ENCODE results near the gene HMGB4. TPM values are rescaled to one million over a fixed set of nuclear protein-coding genes. Genes with fewer than 3 reads are reported as not detected.

HMGB4 gene
- total RNA-seq, 2 donors from 2014 or later = not detected

- Mint-ChIP-seq H3K27me3 (peaks cover 34% of the 10 kb centered on the region), H3K36me3 (ENCODE audit: low read depth) (no peaks in the 10 kb centered on the region), H3K27ac (no peak overlapping the region), H3K4me3 (no peak overlapping the region), H3K4me1 (no peaks in the 10 kb centered on the region)
- DNase-seq (no peak), ATAC-seq (no peak)
- H3K9me3 ChIP-seq (ENCODE audit: control insufficient read depth, low read length, poor library complexity, severe bottlenecking) = no peaks in the 10 kb centered on the region
Observed at GRCh38 chr1:33853431-33853830, 10.4 kb upstream of the HMGB4 start.

DNA sequence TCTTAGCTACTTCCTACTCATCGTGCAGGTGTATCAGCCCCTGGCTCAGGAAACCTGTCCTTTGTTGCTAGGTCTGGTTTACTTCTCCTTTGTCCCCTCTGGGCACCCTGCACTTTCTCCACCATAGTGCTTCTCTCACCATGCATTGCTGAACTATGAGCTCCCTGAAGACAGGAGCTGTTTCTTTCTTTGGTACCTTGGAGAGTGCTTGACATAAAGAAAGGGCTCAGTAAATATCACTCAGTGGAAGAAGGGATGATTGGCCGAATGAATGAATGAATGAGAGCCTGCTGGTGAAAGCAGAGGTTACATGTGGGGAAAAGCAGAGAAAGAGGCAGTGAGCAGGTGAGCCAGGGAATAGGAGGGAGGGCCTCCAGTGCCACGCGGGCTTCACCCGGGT is 9.8 kb upstream of the HMGB4 start:
- Mint-ChIP-seq H3K4me3 (no peak overlapping the region), H3K27me3 (peaks cover 36% of the 10 kb centered on the region), H3K27ac (no peak overlapping the region), H3K36me3 (ENCODE audit: low read depth) (no peaks in the 10 kb centered on the region), H3K4me1 (no peaks in the 10 kb centered on the region)
- no peaks in the 10 kb centered on the region for H3K9me3 ChIP-seq (ENCODE audit: control insufficient read depth, low read length, poor library complexity, severe bottlenecking)
- DNase-seq = no peak
- ATAC-seq = no peak

DNA sequence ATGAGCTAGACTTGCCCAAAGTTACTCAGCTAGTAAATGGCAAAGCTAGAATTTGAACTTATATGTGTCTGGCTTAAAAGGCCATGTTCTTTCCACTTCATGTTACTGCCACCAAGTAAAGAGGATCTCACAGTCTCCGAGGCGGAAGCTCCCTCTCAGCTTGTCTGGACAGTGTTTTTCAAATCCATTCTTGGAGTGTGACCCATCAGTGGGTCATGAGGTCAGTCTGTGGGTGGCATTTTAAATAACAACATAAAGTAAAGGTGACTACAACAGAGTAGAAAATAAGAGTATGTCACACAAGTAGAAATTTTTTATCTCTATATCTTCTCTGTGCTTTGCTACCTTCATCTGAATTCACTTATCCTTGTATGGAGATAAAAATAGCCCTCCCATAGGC is 3.2 kb upstream of the HMGB4 start:
- peaks cover 58% of the 10 kb centered on the region for H3K27me3 Mint-ChIP-seq
- no peaks in the 10 kb centered on the region for H3K9me3 ChIP-seq (ENCODE audit: control insufficient read depth, low read length, poor library complexity, severe bottlenecking)
- no peaks in the 10 kb centered on the region for H3K4me1 Mint-ChIP-seq
- DNase-seq (no peak), ATAC-seq (no peak)
- no peak overlapping the region for H3K4me3 Mint-ChIP-seq
- no peaks in the 10 kb centered on the region for H3K36me3 Mint-ChIP-seq (ENCODE audit: low read depth)
- H3K27ac Mint-ChIP-seq = no peak overlapping the region

DNA sequence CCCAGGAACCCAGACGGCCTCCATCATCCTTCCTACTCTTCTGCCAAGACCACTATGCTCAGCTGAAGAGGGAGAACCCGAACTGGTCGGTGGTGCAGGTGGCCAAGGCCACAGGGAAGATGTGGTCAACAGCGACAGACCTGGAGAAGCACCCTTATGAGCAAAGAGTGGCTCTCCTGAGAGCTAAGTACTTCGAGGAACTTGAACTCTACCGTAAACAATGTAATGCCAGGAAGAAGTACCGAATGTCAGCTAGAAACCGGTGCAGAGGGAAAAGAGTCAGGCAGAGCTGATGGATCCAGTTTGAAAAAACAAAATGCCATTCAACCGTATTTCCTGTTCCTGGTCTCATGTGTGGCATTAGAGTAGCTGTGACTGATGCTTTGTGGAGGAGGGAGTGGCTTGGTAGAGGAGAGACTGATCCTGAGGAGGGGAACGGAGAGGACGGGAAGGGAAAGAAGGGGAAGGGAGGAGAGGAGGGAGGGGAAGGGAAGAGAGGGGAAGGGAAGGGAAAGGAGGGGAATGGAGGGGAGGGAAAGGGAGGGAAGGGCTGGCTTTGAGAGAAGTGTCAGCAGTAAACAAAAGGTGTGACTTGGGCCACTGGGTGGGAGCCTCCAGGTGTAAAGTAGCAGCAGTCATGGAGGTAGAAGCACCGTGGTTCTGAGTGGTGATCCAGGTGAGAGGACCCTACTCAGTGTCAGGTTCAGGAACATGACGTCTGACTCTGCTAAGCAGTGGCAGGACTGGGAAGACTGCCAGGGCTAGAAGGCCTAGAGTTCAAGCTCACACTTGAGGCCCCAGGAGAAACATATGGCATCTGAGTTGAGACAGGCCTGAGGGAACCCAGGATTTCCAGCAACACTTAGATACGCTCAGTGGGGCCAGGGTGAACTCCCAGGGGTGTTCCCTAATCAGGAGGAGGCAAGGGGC is 846 bp downstream of the HMGB4 start:
- H3K36me3 Mint-ChIP-seq (ENCODE audit: low read depth) = no peaks in the 10 kb centered on the region
- no peaks in the 10 kb centered on the region for H3K4me1 Mint-ChIP-seq
- DNase-seq (no peak), ATAC-seq (no peak)
- H3K27me3 Mint-ChIP-seq = peaks cover 46% of the 10 kb centered on the region
- H3K4me3 Mint-ChIP-seq = no peak overlapping the region
- H3K27ac Mint-ChIP-seq = no peak overlapping the region
- H3K9me3 ChIP-seq (ENCODE audit: control insufficient read depth, low read length, poor library complexity, severe bottlenecking) = no peaks in the 10 kb centered on the region

GRCh38 chr1:33866281-33866680 is 2.4 kb downstream of the HMGB4 start:
- ATAC-seq (no peak), DNase-seq (no peak)
- no peaks in the 10 kb centered on the region for H3K36me3 Mint-ChIP-seq (ENCODE audit: low read depth)

GRCh38 chr1:33867684-33868083 is 3.8 kb downstream of the HMGB4 start:
- H3K4me3 Mint-ChIP-seq = no peak overlapping the region
- H3K27ac Mint-ChIP-seq = no peak overlapping the region
- peaks cover 28% of the 10 kb centered on the region for H3K27me3 Mint-ChIP-seq
- H3K9me3 ChIP-seq (ENCODE audit: control insufficient read depth, low read length, poor library complexity, severe bottlenecking) = no peaks in the 10 kb centered on the region
- H3K36me3 Mint-ChIP-seq (ENCODE audit: low read depth) = no peaks in the 10 kb centered on the region
- ATAC-seq = no peak
- no peaks in the 10 kb centered on the region for H3K4me1 Mint-ChIP-seq
- DNase-seq = no peak

More at GRCh38 chr1:33866281-33866680, 2.4 kb downstream of the HMGB4 start:
- Mint-ChIP-seq H3K4me1 (no peaks in the 10 kb centered on the region), H3K27ac (no peak overlapping the region), H3K4me3 (no peak overlapping the region), H3K27me3 (peaks cover 37% of the 10 kb centered on the region)
- no peaks in the 10 kb centered on the region for H3K9me3 ChIP-seq (ENCODE audit: control insufficient read depth, low read length, poor library complexity, severe bottlenecking)

DNA sequence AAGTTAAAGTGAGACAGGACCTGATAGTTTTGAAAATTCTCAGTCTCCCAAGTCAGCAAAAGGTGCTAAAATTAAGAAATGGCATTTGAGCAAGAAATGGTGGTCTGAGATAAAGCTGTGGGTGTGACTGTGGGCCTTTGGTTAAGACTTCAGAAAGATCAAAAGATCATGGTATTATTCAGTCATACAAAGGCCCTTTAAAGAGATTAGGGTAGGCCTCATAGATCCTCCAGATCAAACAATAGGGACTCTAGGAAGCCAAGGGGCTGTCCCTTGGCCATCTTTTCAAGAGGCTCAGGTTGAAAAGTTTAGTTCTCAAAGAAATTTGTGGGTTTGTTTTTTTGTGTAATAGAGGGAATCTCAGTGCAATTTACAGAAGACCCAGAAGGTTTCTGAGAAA is 8.4 kb downstream of the HMGB4 start:
- peaks cover 43% of the 10 kb centered on the region for H3K27me3 Mint-ChIP-seq

DNA sequence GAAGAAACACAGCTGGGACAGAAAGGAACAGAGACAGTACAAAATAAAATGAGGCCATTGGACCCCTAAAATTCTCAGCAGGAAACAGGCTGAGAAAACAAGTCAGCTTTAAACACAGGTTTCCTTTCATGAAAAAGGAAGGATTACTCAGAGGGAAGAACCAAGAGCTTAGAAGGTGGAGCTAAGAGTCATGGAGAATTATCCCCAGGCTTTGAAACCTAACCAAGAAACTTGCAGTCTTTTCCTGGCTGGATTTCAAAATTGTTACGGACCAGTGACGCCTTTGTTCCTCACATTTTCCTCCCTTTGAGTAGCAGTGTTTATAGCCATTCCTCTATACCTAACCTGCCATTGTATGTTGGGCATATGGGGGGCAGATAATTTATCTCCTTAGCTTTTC is 8.8 kb downstream of the HMGB4 start:
- Mint-ChIP-seq H3K4me1 (no peaks in the 10 kb centered on the region), H3K27me3 (peaks cover 43% of the 10 kb centered on the region), H3K4me3 (no peak overlapping the region), H3K36me3 (ENCODE audit: low read depth) (no peaks in the 10 kb centered on the region), H3K27ac (no peak overlapping the region)
- no peaks in the 10 kb centered on the region for H3K9me3 ChIP-seq (ENCODE audit: control insufficient read depth, low read length, poor library complexity, severe bottlenecking)
- DNase-seq (no peak), ATAC-seq (no peak)

More for the DNA sequence above, 8.4 kb downstream of the HMGB4 start:
- H3K9me3 ChIP-seq (ENCODE audit: control insufficient read depth, low read length, poor library complexity, severe bottlenecking) = no peaks in the 10 kb centered on the region
- no peak overlapping the region for H3K4me3 Mint-ChIP-seq
- H3K27ac Mint-ChIP-seq = no peak overlapping the region
- DNase-seq (no peak), ATAC-seq (no peak)
- H3K36me3 Mint-ChIP-seq (ENCODE audit: low read depth) = no peaks in the 10 kb centered on the region
- no peaks in the 10 kb centered on the region for H3K4me1 Mint-ChIP-seq

DNA sequence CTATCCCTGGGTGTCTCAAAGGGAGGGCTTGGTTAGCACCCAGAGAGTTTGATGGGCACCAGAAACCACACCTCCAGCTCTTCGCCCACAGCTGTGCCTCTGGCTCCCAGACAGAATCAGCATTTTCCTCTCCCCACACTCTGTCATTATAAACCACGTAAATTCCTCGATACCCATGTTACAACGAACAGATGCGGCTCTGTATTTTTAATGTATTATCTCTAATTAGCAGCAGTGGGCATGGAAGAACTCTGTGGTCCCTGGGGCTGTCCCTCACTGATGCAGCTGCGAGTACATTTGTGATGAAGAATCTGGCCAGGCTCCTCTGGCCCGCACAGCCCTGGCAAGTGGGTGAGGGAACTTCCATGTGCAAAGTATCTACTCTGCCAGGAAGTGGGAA is 10.8 kb downstream of the HMGB4 start:
- H3K4me1 Mint-ChIP-seq = no peaks in the 10 kb centered on the region
- H3K36me3 Mint-ChIP-seq (ENCODE audit: low read depth) = no peaks in the 10 kb centered on the region
- H3K4me3 Mint-ChIP-seq = no peak overlapping the region
- H3K27ac Mint-ChIP-seq = no peak overlapping the region
- ATAC-seq (no peak), DNase-seq (no peak)
- H3K9me3 ChIP-seq (ENCODE audit: control insufficient read depth, low read length, poor library complexity, severe bottlenecking) = no peaks in the 10 kb centered on the region
- H3K27me3 Mint-ChIP-seq = peaks cover 34% of the 10 kb centered on the region

- ATAC-seq (no peak), DNase-seq (no peak)
- no peak overlapping the region for H3K27ac Mint-ChIP-seq
- H3K4me3 Mint-ChIP-seq = no peak overlapping the region
- H3K36me3 Mint-ChIP-seq (ENCODE audit: low read depth) = no peaks in the 10 kb centered on the region
- H3K4me1 Mint-ChIP-seq = no peaks in the 10 kb centered on the region
- no peaks in the 10 kb centered on the region for H3K9me3 ChIP-seq (ENCODE audit: control insufficient read depth, low read length, poor library complexity, severe bottlenecking)
- peaks cover 39% of the 10 kb centered on the region for H3K27me3 Mint-ChIP-seq
Observed at GRCh38 chr1:33875862-33876261, 12.0 kb downstream of the HMGB4 start.

GRCh38 chr1:33876970-33877650 is 13.2 kb downstream of the HMGB4 start:
- H3K36me3 Mint-ChIP-seq (ENCODE audit: low read depth) = no peaks in the 10 kb centered on the region
- DNase-seq (no peak), ATAC-seq (no peak)
- no peaks in the 10 kb centered on the region for H3K4me1 Mint-ChIP-seq
- H3K27ac Mint-ChIP-seq = no peak overlapping the region
- no peaks in the 10 kb centered on the region for H3K9me3 ChIP-seq (ENCODE audit: control insufficient read depth, low read length, poor library complexity, severe bottlenecking)
- no peak overlapping the region for H3K4me3 Mint-ChIP-seq
- H3K27me3 Mint-ChIP-seq = peaks cover 43% of the 10 kb centered on the region

- Mint-ChIP-seq H3K27me3 (peaks cover 53% of the 10 kb centered on the region), H3K27ac (no peak overlapping the region), H3K4me1 (no peaks in the 10 kb centered on the region), H3K4me3 (no peak overlapping the region), H3K36me3 (ENCODE audit: low read depth) (no peaks in the 10 kb centered on the region)
- DNase-seq = no peak
- no peaks in the 10 kb centered on the region for H3K9me3 ChIP-seq (ENCODE audit: control insufficient read depth, low read length, poor library complexity, severe bottlenecking)
- ATAC-seq = no peak
Observed at GRCh38 chr1:33878392-33878791, 14.5 kb downstream of the HMGB4 start.

GRCh38 chr1:33880305-33880704 is 16.4 kb downstream of the HMGB4 start:
- DNase-seq (no peak), ATAC-seq (no peak)
- no peaks in the 10 kb centered on the region for H3K4me1 Mint-ChIP-seq
- H3K4me3 Mint-ChIP-seq = no peak overlapping the region
- no peak overlapping the region for H3K27ac Mint-ChIP-seq
- peaks cover 48% of the 10 kb centered on the region for H3K27me3 Mint-ChIP-seq
- H3K9me3 ChIP-seq (ENCODE audit: control insufficient read depth, low read length, poor library complexity, severe bottlenecking) = no peaks in the 10 kb centered on the region
- no peaks in the 10 kb centered on the region for H3K36me3 Mint-ChIP-seq (ENCODE audit: low read depth)

All from T-helper 17 cell (primary cell).